ENCODE results near the gene CNTNAP5. TPM values are rescaled to one million over a fixed set of nuclear protein-coding genes. Genes with fewer than 3 reads are reported as not detected.

Gene CNTNAP5
- total and polyA plus RNA-seq, 7 experiments from 2014 or later, result not detected

DNA sequence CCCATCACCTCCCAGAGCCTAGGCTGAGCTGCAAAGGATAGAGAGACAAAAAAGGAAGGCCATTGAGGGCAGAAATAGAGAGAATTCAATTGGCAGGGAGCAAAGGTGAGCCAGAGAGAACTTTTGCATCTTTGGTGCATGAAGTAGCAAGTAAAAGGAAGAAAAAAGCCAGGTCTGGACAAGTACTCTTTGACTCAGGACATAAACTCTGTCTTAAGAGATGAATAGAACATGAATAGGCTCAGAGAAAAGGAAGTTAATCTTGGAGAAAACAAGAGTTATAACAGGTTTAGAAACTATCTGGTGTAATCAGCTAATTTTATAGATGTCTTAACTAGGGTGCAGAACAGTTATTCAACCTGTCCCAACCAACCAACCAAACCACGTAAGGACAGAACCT lies 95.2 kb downstream of the CNTNAP5 start:
- ATAC-seq (no peak), DNase-seq (no peak)
- H3K4me3 Mint-ChIP-seq, result no peak overlapping the region
- H3K36me3 Mint-ChIP-seq, result peaks cover 0 to 5% (median 0%) of the 10 kb centered on the region in 5 donors
- CTCF ChIA-PET, result no interaction called here
- H3K4me1 ChIP-seq (ENCODE audit: control insufficient read depth in 2 of 2, insufficient read depth in 2 of 2, low read length in 2 of 2), result no peaks in the 10 kb centered on the region
- H3K27ac ChIP-seq (ENCODE audit: low read depth, low read length), result no peak overlapping the region
- no peak overlapping the region for H3K27ac Mint-ChIP-seq
- no peak overlapping the region for H3K4me3 ChIP-seq (ENCODE audit: low read length)
- intact Hi-C loops (cut with micrococcal nuclease), result no loop called here
- H3K9me3 Mint-ChIP-seq, result peaks cover 1 to 23% (median 4%) of the 10 kb centered on the region in 11 donors
- H3K4me1 Mint-ChIP-seq, result no peaks in the 10 kb centered on the region
- H3K27me3 Mint-ChIP-seq, result no peaks in the 10 kb centered on the region
- H3K36me3 ChIP-seq (ENCODE audit: control insufficient read depth in 2 of 3, insufficient read depth in 3 of 3, low read length in 3 of 3), result no peaks in the 10 kb centered on the region
- H3K27me3 ChIP-seq (ENCODE audit: control insufficient read depth in 2 of 2, insufficient read depth in 2 of 2, low read length in 2 of 2), result no peaks in the 10 kb centered on the region
- no peaks in the 10 kb centered on the region for H3K9me3 ChIP-seq (ENCODE audit: control insufficient read depth in 2 of 3, low read length in 3 of 3)
- POLR2A ChIA-PET, result no interaction called here

DNA sequence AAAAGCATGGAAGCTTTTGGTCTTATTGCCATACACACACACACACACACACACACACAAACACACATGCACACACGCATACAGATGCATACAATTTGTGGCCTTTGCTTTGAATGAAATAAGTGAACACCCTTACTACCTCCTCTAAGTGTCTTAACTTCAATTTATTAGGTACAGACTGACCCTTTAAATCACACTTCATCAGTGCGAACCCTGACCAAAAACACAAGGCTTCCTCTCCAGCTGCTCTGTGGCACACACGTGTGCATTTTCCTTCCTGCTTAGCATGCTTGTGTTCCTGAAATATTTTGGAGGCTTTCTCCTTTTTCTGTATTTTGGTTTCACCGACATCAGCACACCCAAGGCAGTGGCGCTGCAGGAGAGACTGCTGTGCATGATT lies 96.0 kb downstream of the CNTNAP5 start:
- H3K9me3 ChIP-seq (ENCODE audit: control insufficient read depth in 2 of 3, low read length in 3 of 3), result no peaks in the 10 kb centered on the region
- CTCF ChIA-PET, result no interaction called here
- ATAC-seq, result no peak

GRCh38 chr2:124121760-124122275 lies 96.7 kb downstream of the CNTNAP5 start:
- ChIA-PET CTCF (no interaction called here), POLR2A (no interaction called here)
- Histone ChIP-seq H3K4me1 (ENCODE audit: control insufficient read depth in 2 of 2, insufficient read depth in 2 of 2, low read length in 2 of 2) (no peaks in the 10 kb centered on the region), H3K9me3 (ENCODE audit: control insufficient read depth in 2 of 3, low read length in 3 of 3) (no peaks in the 10 kb centered on the region), H3K27me3 (ENCODE audit: control insufficient read depth in 2 of 2, insufficient read depth in 2 of 2, low read length in 2 of 2) (no peaks in the 10 kb centered on the region), H3K36me3 (ENCODE audit: control insufficient read depth in 2 of 3, insufficient read depth in 3 of 3, low read length in 3 of 3) (no peaks in the 10 kb centered on the region), H3K27ac (ENCODE audit: low read depth, low read length) (no peak overlapping the region), H3K4me3 (ENCODE audit: low read length) (no peak overlapping the region)
- Mint-ChIP-seq H3K27me3 (no peaks in the 10 kb centered on the region), H3K4me3 (no peak overlapping the region), H3K4me1 (no peaks in the 10 kb centered on the region), H3K36me3 (peaks cover 0 to 5% (median 0%) of the 10 kb centered on the region in 5 donors), H3K27ac (no peak overlapping the region), H3K9me3 (peaks cover 3 to 28% (median 9%) of the 10 kb centered on the region in 11 donors)
- ATAC-seq (no peak), DNase-seq (no peak)
- intact Hi-C loops (cut with micrococcal nuclease), result no loop called here

More for the DNA sequence above, 96.0 kb downstream of the CNTNAP5 start:
- DNase-seq, result no peak
- no peaks in the 10 kb centered on the region for H3K4me1 ChIP-seq (ENCODE audit: control insufficient read depth in 2 of 2, insufficient read depth in 2 of 2, low read length in 2 of 2)
- H3K36me3 ChIP-seq (ENCODE audit: control insufficient read depth in 2 of 3, insufficient read depth in 3 of 3, low read length in 3 of 3), result no peaks in the 10 kb centered on the region
- H3K27ac Mint-ChIP-seq, result no peak overlapping the region
- peaks cover 0 to 5% (median 0%) of the 10 kb centered on the region in 5 donors for H3K36me3 Mint-ChIP-seq
- H3K9me3 Mint-ChIP-seq, result peaks cover 3 to 28% (median 9%) of the 10 kb centered on the region in 11 donors
- H3K4me1 Mint-ChIP-seq, result no peaks in the 10 kb centered on the region
- POLR2A ChIA-PET, result no interaction called here
- no peak overlapping the region for H3K4me3 Mint-ChIP-seq
- H3K27me3 Mint-ChIP-seq, result no peaks in the 10 kb centered on the region
- no peak overlapping the region for H3K4me3 ChIP-seq (ENCODE audit: low read length)
- H3K27ac ChIP-seq (ENCODE audit: low read depth, low read length), result no peak overlapping the region
- intact Hi-C loops (cut with micrococcal nuclease), result no loop called here
- H3K27me3 ChIP-seq (ENCODE audit: control insufficient read depth in 2 of 2, insufficient read depth in 2 of 2, low read length in 2 of 2), result no peaks in the 10 kb centered on the region

DNA sequence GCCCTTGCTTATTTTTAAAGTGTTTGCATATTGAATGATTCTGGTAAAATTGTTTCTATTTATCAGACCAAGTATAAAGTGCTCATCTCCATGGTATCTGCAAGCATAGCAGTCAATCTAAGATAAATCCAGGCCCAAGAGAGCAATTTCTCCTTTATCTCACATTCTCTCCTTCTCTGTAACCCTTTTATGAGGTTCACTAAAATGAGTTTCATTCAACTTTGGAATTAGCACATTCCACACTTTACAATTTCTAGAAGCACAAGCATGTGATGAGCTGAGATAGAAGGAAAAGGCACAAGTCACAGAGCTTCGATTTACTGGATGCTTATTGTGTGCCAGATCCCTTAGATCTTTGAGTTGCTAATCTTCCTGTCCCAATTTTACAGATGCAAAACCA lies 97.3 kb downstream of the CNTNAP5 start:
- H3K4me3 Mint-ChIP-seq, result no peak overlapping the region
- peaks cover 3 to 28% (median 9%) of the 10 kb centered on the region in 11 donors for H3K9me3 Mint-ChIP-seq
- ChIA-PET CTCF (no interaction called here), POLR2A (no interaction called here)
- ATAC-seq, result no peak
- no peaks in the 10 kb centered on the region for H3K9me3 ChIP-seq (ENCODE audit: control insufficient read depth in 2 of 3, low read length in 3 of 3)
- H3K36me3 ChIP-seq (ENCODE audit: control insufficient read depth in 2 of 3, insufficient read depth in 3 of 3, low read length in 3 of 3), result no peaks in the 10 kb centered on the region
- H3K27ac Mint-ChIP-seq, result no peak overlapping the region
- peaks cover 0 to 5% (median 0%) of the 10 kb centered on the region in 5 donors for H3K36me3 Mint-ChIP-seq
- no peak for DNase-seq
- no peaks in the 10 kb centered on the region for H3K4me1 Mint-ChIP-seq
- H3K27me3 Mint-ChIP-seq, result no peaks in the 10 kb centered on the region
- H3K4me1 ChIP-seq (ENCODE audit: control insufficient read depth in 2 of 2, insufficient read depth in 2 of 2, low read length in 2 of 2), result no peaks in the 10 kb centered on the region
- H3K4me3 ChIP-seq (ENCODE audit: low read length), result no peak overlapping the region
- intact Hi-C loops (cut with micrococcal nuclease), result no loop called here
- H3K27ac ChIP-seq (ENCODE audit: low read depth, low read length), result no peak overlapping the region
- H3K27me3 ChIP-seq (ENCODE audit: control insufficient read depth in 2 of 2, insufficient read depth in 2 of 2, low read length in 2 of 2), result no peaks in the 10 kb centered on the region

DNA sequence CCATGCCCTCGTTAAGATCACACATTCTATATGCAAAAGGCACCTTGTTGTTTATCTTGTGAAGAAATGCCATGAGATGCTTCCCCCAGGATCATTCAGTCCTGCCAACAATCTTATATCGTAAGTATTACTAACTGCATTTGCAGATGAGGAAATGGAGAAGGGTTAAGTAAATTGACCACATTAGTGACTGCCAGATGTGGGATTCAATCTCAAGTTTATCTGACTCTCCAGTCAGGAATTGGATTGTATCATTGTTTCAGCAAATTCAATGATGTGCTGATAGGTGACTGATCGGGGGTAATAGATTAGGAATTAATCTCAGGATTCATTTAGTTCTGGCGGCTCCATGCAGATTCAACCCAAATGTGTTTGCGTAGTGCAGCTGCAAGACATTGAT lies 106.2 kb downstream of the CNTNAP5 start:
- ATAC-seq (no peak), DNase-seq (no peak)
- Mint-ChIP-seq H3K36me3 (no peaks in the 10 kb centered on the region), H3K9me3 (peaks cover 0 to 10% (median 3%) of the 10 kb centered on the region in 11 donors), H3K27ac (no peak overlapping the region), H3K4me1 (no peaks in the 10 kb centered on the region), H3K27me3 (no peaks in the 10 kb centered on the region), H3K4me3 (no peak overlapping the region)
- Histone ChIP-seq H3K4me1 (ENCODE audit: control insufficient read depth in 2 of 2, insufficient read depth in 2 of 2, low read length in 2 of 2) (no peaks in the 10 kb centered on the region), H3K27ac (ENCODE audit: low read depth, low read length) (no peak overlapping the region), H3K27me3 (ENCODE audit: control insufficient read depth in 2 of 2, insufficient read depth in 2 of 2, low read length in 2 of 2) (no peaks in the 10 kb centered on the region), H3K9me3 (ENCODE audit: control insufficient read depth in 2 of 3, low read length in 3 of 3) (no peaks in the 10 kb centered on the region), H3K4me3 (ENCODE audit: low read length) (no peak overlapping the region), H3K36me3 (ENCODE audit: control insufficient read depth in 2 of 3, insufficient read depth in 3 of 3, low read length in 3 of 3) (no peaks in the 10 kb centered on the region)
- ChIA-PET POLR2A (no interaction called here), CTCF (no interaction called here)
- intact Hi-C loops (cut with micrococcal nuclease), result no loop called here

DNA sequence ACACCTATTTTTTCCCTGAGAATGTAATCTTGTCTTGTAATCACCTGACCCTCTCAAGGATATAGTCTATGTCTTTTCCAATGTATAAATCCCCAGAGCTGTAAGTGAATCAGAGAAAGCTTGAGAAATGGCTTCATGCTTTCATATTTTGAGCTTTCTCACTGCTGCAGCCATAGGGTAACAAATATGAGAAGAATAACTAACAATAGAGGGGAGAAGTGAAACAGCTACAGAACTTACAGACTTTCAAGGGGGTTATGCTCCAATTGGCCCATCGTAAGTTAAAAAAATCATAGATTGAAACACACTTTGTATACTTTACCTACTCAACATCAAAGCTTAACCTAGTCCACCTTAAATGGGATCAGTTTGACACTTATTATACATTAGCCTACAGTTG lies 111.0 kb downstream of the CNTNAP5 start:
- H3K4me1 ChIP-seq (ENCODE audit: control insufficient read depth in 2 of 2, insufficient read depth in 2 of 2, low read length in 2 of 2), result no peaks in the 10 kb centered on the region
- Mint-ChIP-seq H3K27me3 (no peaks in the 10 kb centered on the region), H3K4me1 (no peaks in the 10 kb centered on the region), H3K36me3 (no peaks in the 10 kb centered on the region), H3K9me3 (peaks cover 0 to 14% (median 9%) of the 10 kb centered on the region in 11 donors), H3K4me3 (no peak overlapping the region), H3K27ac (no peak overlapping the region)
- H3K27ac ChIP-seq (ENCODE audit: low read depth, low read length), result no peak overlapping the region
- H3K27me3 ChIP-seq (ENCODE audit: control insufficient read depth in 2 of 2, insufficient read depth in 2 of 2, low read length in 2 of 2), result no peaks in the 10 kb centered on the region
- no peaks in the 10 kb centered on the region for H3K36me3 ChIP-seq (ENCODE audit: control insufficient read depth in 2 of 3, insufficient read depth in 3 of 3, low read length in 3 of 3)
- intact Hi-C loops (cut with micrococcal nuclease), result no loop called here
- ChIA-PET POLR2A (no interaction called here), CTCF (no interaction called here)
- no peak for DNase-seq
- no peak for ATAC-seq
- no peak overlapping the region for H3K4me3 ChIP-seq (ENCODE audit: low read length)
- no peaks in the 10 kb centered on the region for H3K9me3 ChIP-seq (ENCODE audit: control insufficient read depth in 2 of 3, low read length in 3 of 3)

DNA sequence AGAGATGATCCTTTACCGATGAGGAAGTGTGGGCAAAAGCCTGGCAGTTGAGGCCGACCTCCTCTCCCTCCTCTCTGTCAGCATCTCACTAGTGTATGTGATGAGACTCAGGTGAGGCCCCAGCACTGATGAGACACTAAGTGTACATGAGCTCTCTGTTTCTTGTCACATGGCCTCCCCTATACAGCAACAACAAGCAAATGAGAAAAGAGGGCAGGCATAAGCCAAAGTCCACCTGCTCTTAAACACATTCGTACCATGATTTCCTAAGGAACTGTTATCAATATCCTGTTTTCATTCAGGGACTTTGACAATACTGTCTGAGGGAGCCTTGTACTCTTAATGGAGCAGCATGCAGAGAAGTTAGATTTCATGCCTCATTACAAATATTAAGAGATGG lies 113.0 kb downstream of the CNTNAP5 start:
- ATAC-seq (no peak), DNase-seq (no peak)
- Mint-ChIP-seq H3K4me3 (no peak overlapping the region), H3K36me3 (no peaks in the 10 kb centered on the region), H3K9me3 (peaks cover 0 to 14% (median 9%) of the 10 kb centered on the region in 11 donors), H3K27ac (no peak overlapping the region), H3K27me3 (no peaks in the 10 kb centered on the region), H3K4me1 (no peaks in the 10 kb centered on the region)
- POLR2A ChIA-PET, result no interaction called here
- H3K9me3 ChIP-seq (ENCODE audit: control insufficient read depth in 2 of 3, low read length in 3 of 3), result no peaks in the 10 kb centered on the region
- H3K4me3 ChIP-seq (ENCODE audit: low read length), result no peak overlapping the region
- CTCF ChIA-PET, result no interaction called here
- intact Hi-C loops (cut with micrococcal nuclease), result no loop called here
- H3K4me1 ChIP-seq (ENCODE audit: control insufficient read depth in 2 of 2, insufficient read depth in 2 of 2, low read length in 2 of 2), result no peaks in the 10 kb centered on the region
- no peaks in the 10 kb centered on the region for H3K27me3 ChIP-seq (ENCODE audit: control insufficient read depth in 2 of 2, insufficient read depth in 2 of 2, low read length in 2 of 2)
- H3K36me3 ChIP-seq (ENCODE audit: control insufficient read depth in 2 of 3, insufficient read depth in 3 of 3, low read length in 3 of 3), result no peaks in the 10 kb centered on the region
- no peak overlapping the region for H3K27ac ChIP-seq (ENCODE audit: low read depth, low read length)
